Choroid plexus epithelial cell (primary cell): ENCODE results near the gene PRICKLE2.
A peak's percentile ranks its signal among the peaks of the same experiment; 100 is the strongest.

Experiments
- DNase-seq: peaks from one replicate; pipeline ENCODE4 v3.0.0-alpha.2; 2010; ENCODE audit warnings: low read depth
- H3K4me3 ChIP-seq: 2 replicates; pipeline ENCODE4 v1.5.1; 2011; ENCODE audit warnings: low read depth, mild to moderate bottlenecking, control low read depth, low read length, moderate library complexity
- CTCF ChIP-seq: conservative IDR thresholded peaks from 2 replicates; pipeline ENCODE4 v1.5.1; 2011; ENCODE audit warnings: low read depth, mild to moderate bottlenecking, control low read depth, inconsistent platforms, low read length, moderate library complexity

Gene PRICKLE2

GRCh38 chr3:64121750-64122311, 103.4 kb downstream of the PRICKLE2 start:
- no peak for TF ChIP-seq CTCF
- no peak for DNase-seq
- H3K4me3 ChIP-seq = no peak overlapping the region

DNA sequence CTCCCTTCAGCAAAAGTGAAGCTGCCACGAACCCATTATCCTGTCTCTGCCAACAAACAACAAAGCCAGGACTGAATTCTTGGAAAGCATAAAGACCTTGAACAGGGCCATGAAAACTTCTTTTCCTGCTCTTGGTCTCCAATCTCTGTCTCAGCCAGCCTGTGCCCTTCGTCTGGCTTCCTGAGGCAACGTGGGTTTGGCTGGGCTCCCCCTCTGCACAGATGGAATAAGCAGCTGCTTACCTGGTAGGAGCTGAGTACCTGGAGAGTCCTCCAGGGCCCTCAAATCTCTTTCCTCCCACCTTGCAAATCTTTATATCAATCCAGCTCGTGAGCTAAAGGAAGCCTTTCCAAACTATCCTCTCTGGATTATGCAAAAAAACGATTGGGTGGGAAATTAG, 104.4 kb downstream of the PRICKLE2 start:
- no peak for TF ChIP-seq CTCF
- H3K4me3 ChIP-seq = no peak overlapping the region
- DNase-seq = no peak

DNA sequence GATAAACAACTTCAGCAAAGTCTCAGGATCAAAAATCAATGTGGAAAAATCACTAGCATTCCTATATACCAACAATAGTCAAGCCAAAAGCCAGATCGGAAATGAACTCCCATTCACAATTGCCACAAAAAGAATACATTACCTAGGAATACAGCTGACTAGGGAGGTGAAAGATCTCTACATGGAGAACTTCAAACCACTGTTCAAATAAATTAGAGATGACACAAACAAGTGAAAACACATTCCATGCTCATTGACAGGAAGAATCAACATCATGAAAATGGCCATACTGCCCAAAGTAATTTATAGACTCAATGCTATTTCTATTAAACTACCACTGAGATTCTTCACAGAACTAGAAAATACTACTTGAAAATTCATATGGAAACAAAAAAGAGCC, 107.8 kb downstream of the PRICKLE2 start:
- no peak for DNase-seq

DNA sequence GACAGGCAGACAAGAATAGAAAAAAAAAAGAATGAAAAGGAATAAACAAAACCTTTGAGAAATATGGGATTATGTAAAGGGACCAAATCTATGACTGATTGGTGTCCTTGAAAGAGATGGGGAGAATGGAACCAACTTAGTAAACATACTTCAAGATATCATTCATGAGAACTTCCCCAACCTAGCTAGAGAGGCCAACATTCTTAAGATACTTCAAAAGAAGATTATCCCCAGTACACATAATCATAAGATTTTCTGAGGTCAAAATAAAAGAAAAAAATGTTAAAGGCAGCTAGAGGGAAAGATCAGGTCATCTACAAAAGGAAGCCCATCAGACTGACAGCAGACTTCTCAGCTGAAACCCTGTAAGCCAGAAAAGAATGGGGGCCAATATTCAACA, 110.6 kb downstream of the PRICKLE2 start:
- DNase-seq = peak; percentile 17
- no peak overlapping the region for H3K4me3 ChIP-seq
- no peak for TF ChIP-seq CTCF

More for the DNA sequence above, 107.8 kb downstream of the PRICKLE2 start:
- TF ChIP-seq CTCF = no peak
- H3K4me3 ChIP-seq = no peak overlapping the region

DNA sequence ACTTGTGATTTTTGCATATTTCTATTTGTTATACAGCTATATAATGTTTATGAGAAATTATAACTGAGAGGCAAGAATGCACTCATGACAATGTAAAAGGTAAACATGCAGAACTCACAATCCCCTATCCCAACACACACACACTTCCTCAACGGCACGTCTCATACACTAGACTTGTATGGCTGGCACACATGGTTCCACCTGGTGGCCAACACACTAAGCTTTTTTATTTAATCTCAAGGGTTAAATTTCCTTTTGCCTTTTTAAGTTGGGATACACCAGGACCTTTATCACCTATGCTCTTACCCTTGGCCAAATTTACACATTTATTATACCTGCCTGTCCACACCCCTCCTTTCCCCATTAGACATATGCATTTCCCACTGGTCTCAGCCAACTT, 113.4 kb downstream of the PRICKLE2 start:
- no peak for DNase-seq
- peak; percentile 9 for TF ChIP-seq CTCF
- H3K4me3 ChIP-seq = no peak overlapping the region

DNA sequence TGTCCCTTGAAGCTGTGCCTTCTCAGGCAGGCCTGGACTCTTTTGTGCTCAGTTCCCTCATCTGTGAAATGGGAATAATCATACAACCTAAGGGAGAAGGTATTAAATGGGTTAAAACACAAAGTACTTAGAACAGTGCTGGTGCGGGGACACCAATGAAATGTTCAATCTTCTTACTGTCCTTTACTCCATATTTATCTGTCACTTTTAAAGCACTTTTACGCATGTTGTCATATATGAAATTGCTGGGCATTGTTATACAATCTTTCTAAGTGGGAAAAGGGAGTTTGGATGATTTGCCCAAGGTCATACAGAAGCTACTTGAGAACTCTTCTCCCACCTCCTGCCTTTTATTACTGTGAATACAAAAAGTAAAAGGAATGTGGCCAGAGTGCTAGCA, 114.2 kb downstream of the PRICKLE2 start:
- no peak for TF ChIP-seq CTCF
- no peak for DNase-seq
- H3K4me3 ChIP-seq = no peak overlapping the region

GRCh38 chr3:64110071-64110470, 115.2 kb downstream of the PRICKLE2 start:
- H3K4me3 ChIP-seq = no peak overlapping the region
- no peak for DNase-seq
- TF ChIP-seq CTCF = no peak
